ENCODE data around the gene ERC2.

DNA sequence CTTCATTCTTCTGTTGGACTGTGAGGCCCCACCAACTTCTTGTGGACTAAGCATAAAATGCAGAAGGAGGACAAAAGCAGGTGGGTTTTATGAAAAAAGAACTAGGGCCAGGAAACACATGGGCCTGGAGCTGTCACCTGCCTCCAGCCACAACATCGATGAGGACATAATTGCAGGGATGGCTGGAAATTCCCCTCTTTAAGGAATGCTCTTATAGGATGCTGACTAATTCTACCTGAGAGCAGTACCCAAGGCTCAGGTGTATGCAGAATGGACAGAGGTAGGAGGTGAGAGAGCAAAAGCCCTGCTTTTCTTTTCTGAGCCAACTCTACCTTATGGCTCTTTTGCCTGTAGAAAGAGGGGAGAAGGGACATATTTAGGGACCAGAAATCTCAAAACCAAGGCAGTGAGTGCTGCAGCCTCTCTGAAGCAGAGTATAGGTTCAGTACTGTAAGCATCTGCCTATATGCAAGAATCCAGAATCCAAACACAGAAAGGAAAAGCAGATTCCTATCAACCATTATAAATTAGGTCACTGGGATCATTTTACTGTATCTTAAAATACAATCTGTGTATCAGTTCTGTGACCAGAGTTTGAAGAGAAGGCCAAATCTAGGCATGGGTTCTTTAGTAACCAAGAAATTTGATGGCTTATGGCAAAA lies 775.8 kb downstream of the ERC2 start:
- TF ChIP-seq POLR2A (IDR thresholded peaks at IDR 0.05; ENCODE audit: control extremely low read depth in 1 of 2, low read depth in 2 of 2, low read length in 2 of 2) (no peak), FOSL1 (IDR thresholded peaks at IDR 0.05; ENCODE audit: insufficient read depth, low read depth, low read length) (no peak), ASH2L (IDR thresholded peaks at IDR 0.05; ENCODE audit: low read length) (no peak), ZNF274 (IDR thresholded peaks at IDR 0.05; ENCODE audit: borderline replicate concordance, extremely low read depth, low read length) (no peak), BACH1 (IDR thresholded peaks at IDR 0.05; ENCODE audit: low read length) (no peak), SP1 (IDR thresholded peaks at IDR 0.05; ENCODE audit: low read depth, low read length) (no peak), PHF8 (conservative IDR thresholded peaks at IDR 0.05; ENCODE audit: low read depth, low read length) (no peak), TAF1 (IDR thresholded peaks at IDR 0.05; ENCODE audit: low read depth, low read length) (no peak), EZH2 (IDR thresholded peaks at IDR 0.05; ENCODE audit: low read depth, low read length, severe bottlenecking) (no peak), EP300 (IDR thresholded peaks at IDR 0.05; ENCODE audit: borderline replicate concordance in 1 of 2, low read depth in 2 of 2, low read length in 2 of 2) (no peak), BCL11A (IDR thresholded peaks at IDR 0.05; ENCODE audit: low read depth in 2 of 2, low read length in 2 of 2) (no peak)
- TF ChIP-seq, protein P1, sequence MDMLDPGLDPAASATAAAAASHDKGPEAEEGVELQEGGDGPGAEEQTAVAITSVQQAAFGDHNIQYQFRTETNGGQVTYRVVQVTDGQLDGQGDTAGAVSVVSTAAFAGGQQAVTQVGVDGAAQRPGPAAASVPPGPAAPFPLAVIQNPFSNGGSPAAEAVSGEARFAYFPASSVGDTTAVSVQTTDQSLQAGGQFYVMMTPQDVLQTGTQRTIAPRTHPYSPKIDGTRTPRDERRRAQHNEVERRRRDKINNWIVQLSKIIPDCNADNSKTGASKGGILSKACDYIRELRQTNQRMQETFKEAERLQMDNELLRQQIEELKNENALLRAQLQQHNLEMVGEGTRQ (IDR thresholded peaks at IDR 0.05; ENCODE audit: low read length): no peak
- TF ChIP-seq, protein P2, sequence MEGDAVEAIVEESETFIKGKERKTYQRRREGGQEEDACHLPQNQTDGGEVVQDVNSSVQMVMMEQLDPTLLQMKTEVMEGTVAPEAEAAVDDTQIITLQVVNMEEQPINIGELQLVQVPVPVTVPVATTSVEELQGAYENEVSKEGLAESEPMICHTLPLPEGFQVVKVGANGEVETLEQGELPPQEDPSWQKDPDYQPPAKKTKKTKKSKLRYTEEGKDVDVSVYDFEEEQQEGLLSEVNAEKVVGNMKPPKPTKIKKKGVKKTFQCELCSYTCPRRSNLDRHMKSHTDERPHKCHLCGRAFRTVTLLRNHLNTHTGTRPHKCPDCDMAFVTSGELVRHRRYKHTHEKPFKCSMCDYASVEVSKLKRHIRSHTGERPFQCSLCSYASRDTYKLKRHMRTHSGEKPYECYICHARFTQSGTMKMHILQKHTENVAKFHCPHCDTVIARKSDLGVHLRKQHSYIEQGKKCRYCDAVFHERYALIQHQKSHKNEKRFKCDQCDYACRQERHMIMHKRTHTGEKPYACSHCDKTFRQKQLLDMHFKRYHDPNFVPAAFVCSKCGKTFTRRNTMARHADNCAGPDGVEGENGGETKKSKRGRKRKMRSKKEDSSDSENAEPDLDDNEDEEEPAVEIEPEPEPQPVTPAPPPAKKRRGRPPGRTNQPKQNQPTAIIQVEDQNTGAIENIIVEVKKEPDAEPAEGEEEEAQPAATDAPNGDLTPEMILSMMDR (IDR thresholded peaks at IDR 0.05; ENCODE audit: control extremely low read depth in 1 of 3, insufficient read depth in 1 of 3, low read depth in 1 of 3, low read length in 3 of 3): no peak
- TF ChIP-seq, protein P3, sequence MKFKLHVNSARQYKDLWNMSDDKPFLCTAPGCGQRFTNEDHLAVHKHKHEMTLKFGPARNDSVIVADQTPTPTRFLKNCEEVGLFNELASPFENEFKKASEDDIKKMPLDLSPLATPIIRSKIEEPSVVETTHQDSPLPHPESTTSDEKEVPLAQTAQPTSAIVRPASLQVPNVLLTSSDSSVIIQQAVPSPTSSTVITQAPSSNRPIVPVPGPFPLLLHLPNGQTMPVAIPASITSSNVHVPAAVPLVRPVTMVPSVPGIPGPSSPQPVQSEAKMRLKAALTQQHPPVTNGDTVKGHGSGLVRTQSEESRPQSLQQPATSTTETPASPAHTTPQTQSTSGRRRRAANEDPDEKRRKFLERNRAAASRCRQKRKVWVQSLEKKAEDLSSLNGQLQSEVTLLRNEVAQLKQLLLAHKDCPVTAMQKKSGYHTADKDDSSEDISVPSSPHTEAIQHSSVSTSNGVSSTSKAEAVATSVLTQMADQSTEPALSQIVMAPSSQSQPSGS (IDR thresholded peaks at IDR 0.05; ENCODE audit: low read length): no peak

Data from H1 (cell line).